ENCODE measurements around the gene MED20. TPM values are rescaled to one million over a fixed set of nuclear protein-coding genes. Genes with fewer than 3 reads are reported as not detected.

MED20 gene
- total RNA-seq, 8 experiments from 2014 or later = 12.4 to 24.3 (median 19.9) TPM

DNA sequence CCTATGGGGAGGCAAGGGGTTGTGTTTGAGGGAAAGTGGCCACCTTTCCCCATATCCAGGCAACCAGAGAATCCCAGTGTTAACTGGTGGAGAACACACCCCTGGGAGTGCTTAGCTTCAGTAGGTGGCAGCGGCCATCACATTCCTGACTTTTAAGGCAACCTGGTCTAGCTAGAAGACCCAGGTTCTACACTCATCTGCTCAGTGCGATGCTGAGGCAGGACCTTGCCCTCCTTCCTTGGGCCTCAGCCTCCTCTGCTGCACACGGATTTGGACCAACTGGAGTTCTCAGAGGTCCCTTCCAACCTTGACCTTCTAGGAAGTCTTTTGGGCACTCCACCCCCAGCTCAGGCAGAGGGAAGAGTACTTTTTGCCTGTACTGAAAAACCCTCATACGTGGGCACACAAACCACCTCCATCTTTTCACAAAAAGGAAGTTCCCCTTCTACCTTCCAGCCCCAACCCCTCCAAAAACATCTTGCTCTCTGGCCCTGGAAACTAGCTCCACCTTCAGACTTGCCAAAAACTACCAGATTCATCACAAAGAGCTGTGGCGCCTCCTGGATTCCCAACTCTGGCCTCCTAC lies 17.7 kb upstream of the MED20 start:
- in situ Hi-C loops (cut with MboI; ENCODE audit: low pct_unique_long_range_greater_than_20kb in 2 of 9, low sequenced_read_pairs in 9 of 9, unreplicated experiment in 9 of 9) = loop anchor here in 3 of 9 experiments (10.0 to 25.0 kb wide), 2 partner anchors 99 to 106 kb away; no protein-coding TSS in a partner anchor
- ATAC-seq (replicated peaks in 6 of 8) = no peak
- H3K4me3 ChIP-seq = no peak overlapping the region
- whole genome bisulfite sequencing, 10 experiments = 60 to 67% methylated on average over 1 of the region's 5 CpGs; no CpG with 5 or more reads in 8 of the 10 experiments
- H3K4me1 ChIP-seq (replicated peaks in 1 of 2) = peaks cover 17 to 26% of the 10 kb centered on the region in 2 donors
- H3K27ac ChIP-seq = no peak overlapping the region

DNA sequence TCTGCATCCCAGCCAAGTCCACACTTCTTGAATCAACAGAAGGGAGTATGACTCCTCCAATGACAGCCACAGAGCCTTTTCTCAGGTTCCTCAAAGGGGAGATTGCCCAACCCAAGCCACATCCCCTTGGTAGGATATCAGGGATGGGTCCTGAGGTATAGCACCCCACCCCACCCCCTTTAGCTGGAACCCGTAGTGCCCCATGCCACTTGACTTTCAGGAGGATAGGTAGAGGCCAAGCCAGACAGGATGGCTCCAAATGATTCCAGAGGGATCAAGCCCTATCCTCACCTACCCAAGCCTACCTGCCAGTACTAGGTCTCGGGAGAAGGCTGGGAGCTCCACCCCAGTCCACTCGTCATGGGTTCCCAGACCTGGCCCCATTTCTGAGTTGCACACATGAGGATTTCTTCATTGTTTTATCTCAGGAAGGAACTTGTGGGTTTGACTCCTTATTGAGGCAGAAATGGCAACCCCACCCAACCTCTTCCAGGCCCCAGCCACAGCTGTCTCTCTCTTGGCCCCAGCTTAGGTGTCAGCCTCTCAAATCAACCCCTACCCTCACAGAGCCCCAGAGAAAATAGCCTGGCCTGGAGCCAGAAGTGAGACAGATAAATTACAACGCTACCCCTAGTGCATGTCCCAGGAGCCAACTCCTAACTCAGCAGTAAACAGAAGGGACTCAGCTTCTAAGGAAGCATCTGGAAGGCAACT lies 17.1 kb upstream of the MED20 start:
- in situ Hi-C loops (cut with MboI; ENCODE audit: low pct_unique_long_range_greater_than_20kb in 2 of 9, low sequenced_read_pairs in 9 of 9, unreplicated experiment in 9 of 9) = loop anchor here in 3 of 9 experiments (10.0 to 25.0 kb wide), 2 partner anchors 99 to 107 kb away; no protein-coding TSS in a partner anchor
- Histone ChIP-seq H3K4me3 (no peak overlapping the region), H3K4me1 (replicated peaks in 1 of 2) (peaks cover 17 to 26% of the 10 kb centered on the region in 2 donors), H3K27ac (no peak overlapping the region)
- peak in 1 of 8 experiments; percentile 0 for ATAC-seq (replicated peaks in 6 of 8)
- WGBS, 10 experiments = 40 to 90% (median 81%) methylated on average over 2 to 3 of the region's 4 CpGs; no CpG with 5 or more reads in 7 of the 10 experiments

DNA sequence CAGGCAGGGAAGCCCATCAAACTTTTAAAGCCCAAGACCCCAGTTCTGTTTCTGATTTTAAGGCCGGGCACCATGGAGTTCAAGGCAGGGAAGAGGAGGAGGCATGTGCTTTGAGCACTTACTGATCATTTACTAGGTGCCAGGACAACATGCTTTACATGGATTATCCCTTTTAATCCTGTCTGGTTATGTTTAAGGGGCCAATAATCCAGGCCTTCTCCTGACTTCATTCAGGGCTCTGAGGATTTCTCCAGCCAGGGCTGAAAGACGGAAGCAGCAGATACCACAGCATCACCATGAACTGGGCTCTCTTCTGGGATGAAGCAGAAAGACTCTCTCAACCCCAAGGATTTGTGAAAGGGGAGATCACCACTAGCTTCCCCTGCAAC lies 16.5 kb upstream of the MED20 start:
- Histone ChIP-seq H3K27ac (no peak overlapping the region), H3K4me1 (replicated peaks in 1 of 2) (peaks cover 16 to 25% of the 10 kb centered on the region in 2 donors), H3K4me3 (no peak overlapping the region)
- no peak for ATAC-seq (replicated peaks in 6 of 8)
- in situ Hi-C loops (cut with MboI; ENCODE audit: low pct_unique_long_range_greater_than_20kb in 2 of 9, low sequenced_read_pairs in 9 of 9, unreplicated experiment in 9 of 9) = loop anchor here in 3 of 9 experiments (10.0 to 25.0 kb wide), 2 partner anchors 100 to 107 kb away; no protein-coding TSS in a partner anchor
- 67 to 100% (median 94%) methylated on average over 1 to 2 of the region's 2 CpGs; no CpG with 5 or more reads in 4 of the 10 experiments for WGBS, 10 experiments

DNA sequence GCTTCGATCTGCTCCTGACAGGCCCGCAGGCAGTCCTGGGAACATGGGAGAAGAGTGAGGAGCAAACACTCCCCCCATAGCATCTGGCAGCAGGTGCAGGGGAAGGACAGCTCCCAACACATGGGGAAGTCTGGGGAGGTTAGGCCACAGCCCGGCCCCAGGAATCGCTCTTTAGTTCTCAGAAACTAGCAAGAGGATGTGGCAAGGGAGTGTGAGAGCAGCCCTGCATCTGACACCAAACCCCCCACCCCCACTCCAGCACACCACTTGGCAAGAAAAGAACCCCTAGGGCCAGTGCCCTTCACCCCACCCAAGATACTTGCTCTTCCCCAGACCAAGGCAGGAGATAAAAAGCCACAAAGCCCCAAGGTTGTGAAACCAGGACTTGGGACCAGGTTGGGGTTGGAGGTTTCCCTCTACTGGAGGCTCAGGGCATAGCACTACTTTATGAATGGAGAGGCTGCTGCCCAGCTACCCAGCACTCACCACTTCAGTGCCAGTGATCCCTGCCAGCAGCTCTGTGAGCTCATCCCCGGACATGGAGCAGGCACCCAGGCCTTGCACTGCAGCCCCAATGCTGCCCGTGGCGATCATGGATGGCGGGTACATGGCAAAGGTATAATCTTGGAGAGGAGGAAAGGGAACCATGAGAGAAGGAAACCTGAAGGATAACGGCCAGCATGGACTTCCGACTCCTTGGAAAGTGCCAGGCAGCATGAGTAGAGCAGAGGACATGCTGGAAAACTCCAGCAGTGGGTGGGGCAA lies 15.3 kb upstream of the MED20 start:
- ATAC-seq (replicated peaks in 6 of 8) = peak; percentile 20 to 66 (median 40)

DNA sequence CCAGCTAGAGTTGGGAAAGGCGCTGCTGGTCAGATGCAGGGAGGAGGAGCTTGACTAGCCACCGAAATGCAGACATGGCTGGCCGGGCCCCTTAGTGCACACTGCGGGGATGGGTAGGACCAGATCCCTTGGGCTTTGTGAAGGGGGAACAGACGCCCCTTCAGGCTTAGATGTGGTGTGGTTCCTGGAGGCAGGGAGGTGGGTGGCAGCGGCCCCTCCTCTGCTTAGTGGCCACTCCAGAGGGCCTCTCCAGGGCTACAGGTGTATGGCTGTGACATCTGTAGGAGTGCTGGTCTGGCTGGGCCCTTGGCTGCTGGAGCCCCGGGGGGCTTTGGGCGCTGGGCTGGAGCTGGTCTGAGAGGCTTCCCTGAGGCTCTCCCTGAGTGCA lies 14.7 kb upstream of the MED20 start:
- peaks cover 13 to 21% of the 10 kb centered on the region in 2 donors for H3K4me1 ChIP-seq (replicated peaks in 1 of 2)
- 84% methylated on average over 3 of the region's 8 CpGs; no CpG with 5 or more reads in 9 of the 10 experiments for WGBS, 10 experiments
- in situ Hi-C loops (cut with MboI; ENCODE audit: low pct_unique_long_range_greater_than_20kb in 2 of 9, low sequenced_read_pairs in 9 of 9, unreplicated experiment in 9 of 9) = loop anchor here in 3 of 9 experiments (10.0 to 25.0 kb wide), 2 partner anchors 102 to 109 kb away; no protein-coding TSS in a partner anchor
- H3K4me3 ChIP-seq = no peak overlapping the region
- ATAC-seq (replicated peaks in 6 of 8) = no peak
- H3K27ac ChIP-seq = no peak overlapping the region

More for the DNA sequence above, 15.3 kb upstream of the MED20 start:
- in situ Hi-C loops (cut with MboI; ENCODE audit: low pct_unique_long_range_greater_than_20kb in 2 of 9, low sequenced_read_pairs in 9 of 9, unreplicated experiment in 9 of 9) = loop anchor here in 3 of 9 experiments (10.0 to 25.0 kb wide), 2 partner anchors 101 to 109 kb away; no protein-coding TSS in a partner anchor
- Histone ChIP-seq H3K4me1 (replicated peaks in 1 of 2) (peaks cover 13 to 21% of the 10 kb centered on the region in 2 donors), H3K27ac (no peak overlapping the region), H3K4me3 (no peak overlapping the region)
- WGBS, 10 experiments = 0 to 80% (median 62%) methylated on average over 1 to 10 of the region's 10 CpGs; no CpG with 5 or more reads in 5 of the 10 experiments

DNA sequence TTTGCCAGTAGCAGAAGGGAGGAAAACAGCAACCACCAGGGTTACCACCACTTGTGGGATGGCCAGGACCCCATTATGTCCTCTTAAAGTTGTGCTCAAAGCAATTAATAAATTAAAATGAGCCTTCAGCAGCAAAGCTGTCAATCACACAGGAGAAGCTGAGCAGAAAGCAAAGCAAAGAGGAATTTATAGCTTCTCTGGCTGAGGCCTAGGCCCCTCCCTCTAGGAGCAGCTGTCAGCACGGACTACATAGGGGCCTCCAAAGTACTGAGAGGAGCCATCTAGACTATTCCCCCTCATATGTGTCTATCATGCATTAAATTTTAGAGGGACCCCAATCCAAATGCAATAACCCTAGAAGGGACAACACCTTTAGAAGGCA lies 14.2 kb upstream of the MED20 start:
- WGBS, 10 experiments = 71 to 100% methylated on average over 1 of the region's 1 CpG; no CpG with 5 or more reads in 8 of the 10 experiments
- no peak for ATAC-seq (replicated peaks in 6 of 8)
- Histone ChIP-seq H3K4me3 (no peak overlapping the region), H3K27ac (no peak overlapping the region), H3K4me1 (replicated peaks in 1 of 2) (peaks cover 10 to 18% of the 10 kb centered on the region in 2 donors)
- in situ Hi-C loops (cut with MboI; ENCODE audit: low pct_unique_long_range_greater_than_20kb in 2 of 9, low sequenced_read_pairs in 9 of 9, unreplicated experiment in 9 of 9) = loop anchor here in 3 of 9 experiments (10.0 to 25.0 kb wide), 2 partner anchors 102 to 110 kb away; no protein-coding TSS in a partner anchor

DNA sequence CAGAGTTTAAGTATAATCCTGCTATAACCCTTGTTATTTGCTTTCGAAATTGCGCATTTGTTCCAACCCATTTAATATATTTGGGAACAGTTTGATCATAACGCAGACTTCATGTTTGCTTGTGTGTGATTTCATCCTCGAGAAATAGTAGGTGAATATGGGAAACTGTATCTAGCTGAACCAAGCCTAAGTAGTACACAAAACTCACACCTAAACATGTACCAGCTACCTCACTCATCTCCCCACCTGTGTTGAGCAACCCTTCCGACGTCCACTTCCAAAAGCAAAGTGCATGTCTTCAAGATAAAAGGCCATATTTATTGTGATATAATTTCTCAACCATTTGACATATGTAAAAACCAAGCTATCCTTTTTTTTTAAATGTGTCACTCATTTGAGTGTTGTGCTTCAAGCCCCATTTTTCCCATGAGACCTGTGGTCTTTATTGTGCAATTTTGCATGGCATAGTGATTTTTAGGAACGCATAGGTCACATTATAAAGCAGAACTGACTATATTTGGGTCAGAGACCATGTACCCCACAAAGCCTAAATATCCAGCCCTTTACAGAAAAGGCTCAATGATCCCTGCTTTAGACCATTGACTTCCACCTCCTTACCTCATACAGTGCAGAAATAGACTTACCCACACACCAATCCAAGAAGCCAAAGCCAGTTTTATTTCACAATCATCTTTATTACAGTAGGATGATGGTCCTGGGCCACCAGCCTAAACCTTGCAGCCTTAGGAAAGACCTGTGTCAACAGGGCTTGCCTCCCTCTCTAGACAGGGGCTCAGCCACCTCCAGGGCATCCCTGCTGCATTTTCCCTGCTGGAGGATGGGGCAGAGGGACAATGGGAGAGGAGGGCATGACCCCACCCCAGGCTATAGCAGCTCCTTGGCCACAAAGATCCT lies 13.6 kb upstream of the MED20 start:
- ATAC-seq (replicated peaks in 6 of 8) = no peak
- Histone ChIP-seq H3K27ac (no peak overlapping the region), H3K4me3 (no peak overlapping the region), H3K4me1 (replicated peaks in 1 of 2) (peaks cover 4 to 12% of the 10 kb centered on the region in 2 donors)
- 85 to 100% (median 96%) methylated on average over 1 to 7 of the region's 7 CpGs; no CpG with 5 or more reads in 2 of the 10 experiments for WGBS, 10 experiments
- in situ Hi-C loops (cut with MboI; ENCODE audit: low pct_unique_long_range_greater_than_20kb in 2 of 9, low sequenced_read_pairs in 9 of 9, unreplicated experiment in 9 of 9) = loop anchor here in 3 of 9 experiments (10.0 to 25.0 kb wide), 2 partner anchors 103 to 110 kb away; no protein-coding TSS in a partner anchor

DNA sequence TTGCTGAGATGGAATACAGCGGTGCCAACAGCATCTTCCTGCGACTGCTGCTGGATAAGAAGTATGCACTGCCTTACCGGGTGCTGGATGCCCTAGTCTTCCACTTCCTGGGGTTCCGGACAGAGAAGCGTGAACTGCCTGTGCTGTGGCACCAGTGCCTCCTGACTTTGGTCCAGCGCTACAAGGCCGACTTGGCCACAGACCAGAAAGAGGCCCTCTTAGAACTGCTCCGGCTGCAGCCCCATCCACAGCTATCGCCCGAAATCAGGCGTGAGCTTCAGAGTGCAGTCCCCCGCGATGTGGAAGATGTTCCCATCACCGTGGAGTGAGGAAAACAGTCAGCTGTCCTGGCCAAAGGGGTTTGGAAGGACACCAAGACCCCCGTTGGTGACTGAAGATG lies 11.4 kb upstream of the MED20 start:
- in situ Hi-C loops (cut with MboI; ENCODE audit: low pct_unique_long_range_greater_than_20kb in 2 of 9, low sequenced_read_pairs in 9 of 9, unreplicated experiment in 9 of 9) = loop anchor here in 3 of 9 experiments (10.0 to 25.0 kb wide), 2 partner anchors 105 to 112 kb away; no protein-coding TSS in a partner anchor

DNA sequence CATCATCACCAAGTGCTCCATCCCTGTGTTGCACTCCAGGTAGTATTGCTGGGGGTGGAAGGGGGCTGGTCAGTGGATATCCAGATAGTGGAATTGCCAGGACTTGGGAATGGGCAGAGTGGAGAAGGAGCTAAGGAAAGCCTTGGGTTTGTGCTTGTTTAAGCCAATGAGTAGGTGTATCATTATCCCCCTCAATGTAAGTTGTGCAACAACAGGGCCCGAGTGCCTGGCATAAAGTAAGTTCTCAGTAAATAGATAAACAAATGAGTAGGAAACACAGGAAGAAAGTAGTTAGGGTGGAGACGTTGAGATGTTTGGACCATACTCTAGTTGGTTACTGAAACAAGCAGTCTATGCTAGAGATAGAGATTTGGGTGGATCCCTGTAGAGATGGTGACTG lies 10.9 kb upstream of the MED20 start:
- no peak for ATAC-seq (replicated peaks in 6 of 8)
- in situ Hi-C loops (cut with MboI; ENCODE audit: low pct_unique_long_range_greater_than_20kb in 2 of 9, low sequenced_read_pairs in 9 of 9, unreplicated experiment in 9 of 9) = loop anchor here in 3 of 9 experiments (10.0 to 25.0 kb wide), 2 partner anchors 106 to 113 kb away; no protein-coding TSS in a partner anchor
- WGBS, 10 experiments = 14 to 100% (median 91%) methylated on average over 1 to 2 of the region's 2 CpGs; no CpG with 5 or more reads in 2 of the 10 experiments
- H3K4me1 ChIP-seq (replicated peaks in 1 of 2) = no peaks in the 10 kb centered on the region
- H3K27ac ChIP-seq = no peak overlapping the region
- H3K4me3 ChIP-seq = no peak overlapping the region

More for the DNA sequence above, 11.4 kb upstream of the MED20 start:
- WGBS, 10 experiments = 90 to 100% (median 99%) methylated on average over 1 to 15 of the region's 15 CpGs; no CpG with 5 or more reads in 4 of the 10 experiments
- no peak for ATAC-seq (replicated peaks in 6 of 8)
- Histone ChIP-seq H3K27ac (no peak overlapping the region), H3K4me3 (no peak overlapping the region), H3K4me1 (replicated peaks in 1 of 2) (no peaks in the 10 kb centered on the region)

DNA sequence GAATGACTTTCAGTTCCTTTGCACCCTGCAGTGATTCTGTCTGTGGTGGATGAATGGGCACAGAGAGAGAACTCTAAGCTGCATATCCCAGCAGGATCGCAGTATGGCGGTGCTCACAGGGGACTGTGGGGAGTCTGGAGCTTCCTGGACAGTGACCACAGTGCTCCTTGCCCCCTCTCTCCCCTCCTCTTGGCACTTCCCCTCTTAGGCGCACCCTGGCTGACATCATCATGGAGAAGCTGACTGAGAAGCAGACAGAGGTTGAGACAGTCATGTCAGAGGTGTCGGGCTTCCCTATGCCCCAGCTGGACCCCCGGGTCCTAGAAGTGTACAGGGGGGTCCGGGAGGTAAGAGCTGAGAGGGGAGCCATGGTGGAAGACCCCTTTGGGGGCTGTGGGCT lies 9.0 kb upstream of the MED20 start:
- no peak for ATAC-seq (replicated peaks in 6 of 8)
- Histone ChIP-seq H3K4me3 (no peak overlapping the region), H3K4me1 (replicated peaks in 1 of 2) (no peaks in the 10 kb centered on the region), H3K27ac (no peak overlapping the region)
- in situ Hi-C loops (cut with MboI; ENCODE audit: low pct_unique_long_range_greater_than_20kb in 2 of 9, low sequenced_read_pairs in 9 of 9, unreplicated experiment in 9 of 9) = loop anchor here in 3 of 9 experiments (10.0 to 25.0 kb wide), 3 partner anchors 107 to 135 kb away; no protein-coding TSS in a partner anchor
- 64 to 100% methylated on average over 3 of the region's 6 CpGs; no CpG with 5 or more reads in 8 of the 10 experiments for WGBS, 10 experiments

DNA sequence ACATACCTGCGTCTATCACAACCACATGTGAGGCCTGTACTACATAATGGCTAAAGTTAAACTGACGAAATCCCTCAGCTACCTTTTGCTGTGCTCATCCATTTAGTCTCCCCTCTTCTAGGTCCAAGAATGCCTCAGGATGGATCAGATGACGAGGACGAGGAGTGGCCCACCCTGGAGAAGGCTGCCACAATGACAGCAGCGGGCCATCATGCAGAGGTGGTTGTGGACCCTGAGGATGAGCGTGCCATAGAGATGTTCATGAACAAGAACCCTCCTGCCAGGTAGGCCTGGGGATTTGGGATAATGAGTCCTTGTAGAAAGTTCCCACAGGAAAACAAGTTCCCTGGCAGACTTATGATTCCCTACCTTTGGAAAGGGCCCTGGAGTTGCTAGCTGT lies 6.3 kb upstream of the MED20 start:
- no peak overlapping the region for H3K4me3 ChIP-seq
- 0 to 100% (median 95%) methylated on average over 1 to 4 of the region's 6 CpGs; no CpG with 5 or more reads in 6 of the 10 experiments for WGBS, 10 experiments
- ATAC-seq (replicated peaks in 6 of 8) = no peak
- H3K4me1 ChIP-seq (replicated peaks in 1 of 2) = peaks cover 5 to 9% of the 10 kb centered on the region in 2 donors
- no peak overlapping the region for H3K27ac ChIP-seq
- in situ Hi-C loops (cut with MboI; ENCODE audit: low pct_unique_long_range_greater_than_20kb in 2 of 9, low sequenced_read_pairs in 9 of 9, unreplicated experiment in 9 of 9) = loop anchor here in 3 of 9 experiments (10.0 to 25.0 kb wide), 2 partner anchors 110 to 132 kb away; no protein-coding TSS in a partner anchor

All from motor neuron (in vitro differentiated cells).